ENCODE results near the gene ANKH. TPM values are rescaled to one million over a fixed set of nuclear protein-coding genes. Genes with fewer than 3 reads are reported as not detected.

ANKH gene
- polyA plus RNA-seq, 3 donors: 2.4 to 6.3 (median 3.1) TPM

GRCh38 chr5:14683906-14684455 is 187.6 kb downstream of the ANKH start:
- H3K27me3 Mint-ChIP-seq (ENCODE audit: low read depth in 3 of 3): peaks cover 0 to 1% (median 0%) of the 10 kb centered on the region in 3 donors
- H3K9me3 Mint-ChIP-seq: peaks cover 0 to 3% (median 0%) of the 10 kb centered on the region in 7 donors
- H3K27ac ChIP-seq (ENCODE audit: low read depth in 1 of 2, low read length in 2 of 2): no peak overlapping the region
- no peaks in the 10 kb centered on the region for H3K9me3 ChIP-seq (replicated peaks in 1 of 2; ENCODE audit: control insufficient read depth in 1 of 2, insufficient read depth in 1 of 2, low read length in 2 of 2)
- no peak overlapping the region for H2AFZ ChIP-seq (ENCODE audit: insufficient read depth, low read depth, low read length, poor library complexity, severe bottlenecking)
- peaks cover 68% of the 10 kb centered on the region for H4K20me1 ChIP-seq (ENCODE audit: insufficient read depth, low read length)
- no peak overlapping the region for H3K4me3 Mint-ChIP-seq
- H3K27me3 ChIP-seq (ENCODE audit: control insufficient read depth in 2 of 2, insufficient read depth in 2 of 2, low read length in 2 of 2): no peaks in the 10 kb centered on the region
- H3K4me2 ChIP-seq (replicated peaks; ENCODE audit: extremely low read depth, low read length, poor library complexity, severe bottlenecking): no peak overlapping the region
- no peak overlapping the region for H3K4me3 ChIP-seq (replicated peaks in 1 of 3; ENCODE audit: low read depth in 2 of 3, low read length in 3 of 3)
- 91% methylated on average over 4 of the region's 4 CpGs for WGBS (ENCODE audit: insufficient coverage)
- no peak overlapping the region for H3K9ac ChIP-seq (ENCODE audit: insufficient read depth, low read length, poor library complexity, severe bottlenecking)
- H3K36me3 Mint-ChIP-seq: peaks cover 86 to 94% of the 10 kb centered on the region in 2 donors
- TF ChIP-seq, protein P1, sequence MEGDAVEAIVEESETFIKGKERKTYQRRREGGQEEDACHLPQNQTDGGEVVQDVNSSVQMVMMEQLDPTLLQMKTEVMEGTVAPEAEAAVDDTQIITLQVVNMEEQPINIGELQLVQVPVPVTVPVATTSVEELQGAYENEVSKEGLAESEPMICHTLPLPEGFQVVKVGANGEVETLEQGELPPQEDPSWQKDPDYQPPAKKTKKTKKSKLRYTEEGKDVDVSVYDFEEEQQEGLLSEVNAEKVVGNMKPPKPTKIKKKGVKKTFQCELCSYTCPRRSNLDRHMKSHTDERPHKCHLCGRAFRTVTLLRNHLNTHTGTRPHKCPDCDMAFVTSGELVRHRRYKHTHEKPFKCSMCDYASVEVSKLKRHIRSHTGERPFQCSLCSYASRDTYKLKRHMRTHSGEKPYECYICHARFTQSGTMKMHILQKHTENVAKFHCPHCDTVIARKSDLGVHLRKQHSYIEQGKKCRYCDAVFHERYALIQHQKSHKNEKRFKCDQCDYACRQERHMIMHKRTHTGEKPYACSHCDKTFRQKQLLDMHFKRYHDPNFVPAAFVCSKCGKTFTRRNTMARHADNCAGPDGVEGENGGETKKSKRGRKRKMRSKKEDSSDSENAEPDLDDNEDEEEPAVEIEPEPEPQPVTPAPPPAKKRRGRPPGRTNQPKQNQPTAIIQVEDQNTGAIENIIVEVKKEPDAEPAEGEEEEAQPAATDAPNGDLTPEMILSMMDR (IDR thresholded peaks at IDR 0.05): no peak
- H3K36me3 ChIP-seq (replicated peaks in 1 of 2; ENCODE audit: control insufficient read depth in 1 of 2, insufficient read depth in 2 of 2, low read length in 2 of 2): peaks cover 82 to 98% of the 10 kb centered on the region in 2 donors
- H3K27ac Mint-ChIP-seq: no peak overlapping the region
- no peaks in the 10 kb centered on the region for H3K4me1 Mint-ChIP-seq
- H3K79me2 ChIP-seq (ENCODE audit: insufficient read depth, low read length): peaks cover 24% of the 10 kb centered on the region
- no peaks in the 10 kb centered on the region for H3K4me1 ChIP-seq (ENCODE audit: control insufficient read depth in 1 of 2, insufficient read depth in 2 of 2, low read length in 2 of 2)
- intact Hi-C loops (cut with micrococcal nuclease): no loop called here
- no peak for DNase-seq

- H3K4me1 Mint-ChIP-seq: peaks cover 18% of the 10 kb centered on the region
- peak overlapping the region in 1 of 7 donors; percentile 44 for H3K27ac Mint-ChIP-seq
Measured at GRCh38 chr5:14681236-14681752, 190.3 kb downstream of the ANKH start.

More at GRCh38 chr5:14681236-14681752, 190.3 kb downstream of the ANKH start:
- TF ChIP-seq, protein P1 (IDR thresholded peaks at IDR 0.05): no peak
- H3K4me3 ChIP-seq (replicated peaks in 1 of 3; ENCODE audit: low read depth in 2 of 3, low read length in 3 of 3): no peak overlapping the region
- intact Hi-C loops (cut with micrococcal nuclease): no loop called here
- Mint-ChIP-seq H3K4me3 (no peak overlapping the region), H3K36me3 (peaks cover 73 to 91% of the 10 kb centered on the region in 2 donors), H3K27me3 (ENCODE audit: low read depth in 3 of 3) (peaks cover 0 to 1% (median 0%) of the 10 kb centered on the region in 3 donors), H3K9me3 (no peaks in the 10 kb centered on the region)
- no peak overlapping the region for H3K4me2 ChIP-seq (replicated peaks; ENCODE audit: extremely low read depth, low read length, poor library complexity, severe bottlenecking)
- H3K27me3 ChIP-seq (ENCODE audit: control insufficient read depth in 2 of 2, insufficient read depth in 2 of 2, low read length in 2 of 2): no peaks in the 10 kb centered on the region
- peaks cover 62 to 85% of the 10 kb centered on the region in 2 donors for H3K36me3 ChIP-seq (replicated peaks in 1 of 2; ENCODE audit: control insufficient read depth in 1 of 2, insufficient read depth in 2 of 2, low read length in 2 of 2)
- no peak overlapping the region for H2AFZ ChIP-seq (ENCODE audit: insufficient read depth, low read depth, low read length, poor library complexity, severe bottlenecking)
- H3K4me1 ChIP-seq (ENCODE audit: control insufficient read depth in 1 of 2, insufficient read depth in 2 of 2, low read length in 2 of 2): peaks cover 9 to 13% of the 10 kb centered on the region in 2 donors
- H4K20me1 ChIP-seq (ENCODE audit: insufficient read depth, low read length): peaks cover 75% of the 10 kb centered on the region
- no peak for DNase-seq
- H3K9me3 ChIP-seq (replicated peaks in 1 of 2; ENCODE audit: control insufficient read depth in 1 of 2, insufficient read depth in 1 of 2, low read length in 2 of 2): no peaks in the 10 kb centered on the region
- WGBS (ENCODE audit: insufficient coverage): 100% methylated on average over 7 of the region's 10 CpGs
- H3K79me2 ChIP-seq (ENCODE audit: insufficient read depth, low read length): peaks cover 47% of the 10 kb centered on the region
- no peak overlapping the region for H3K27ac ChIP-seq (ENCODE audit: low read depth in 1 of 2, low read length in 2 of 2)
- no peak overlapping the region for H3K9ac ChIP-seq (ENCODE audit: insufficient read depth, low read length, poor library complexity, severe bottlenecking)
